Thyroid gland (tissue), 4 donors: ENCODE measurements around the gene PIK3CD. TPM values are rescaled to one million over a fixed set of nuclear protein-coding genes. Genes with fewer than 3 reads are reported as not detected.

Experiments used
- DNase-seq, 2 donors: peaks; one replicate each; pipeline ENCODE4 v3.0.0-alpha.2; 2019
- H3K27ac ChIP-seq, 3 donors: fragments of 200-600 bp; sonication (generic); 1 replicate in 2 of 3; 2 replicates in 1 of 3; pipeline ENCODE4 v1.5.1; 2016 to 2019; ENCODE audit warnings: mild to moderate bottlenecking in 1 of 3, moderate library complexity in 1 of 3
- H3K27me3 ChIP-seq: fragments of 200-600 bp; sonication (generic); one replicate; pipeline ENCODE4 v1.5.1; 2019
- H3K36me3 ChIP-seq, 2 donors: fragments of 200-600 bp; sonication (generic); one replicate each; pipeline ENCODE4 v1.5.1; 2016 to 2019
- H3K4me1 ChIP-seq, 2 donors: fragments of 200-600 bp; sonication (generic); one replicate each; pipeline ENCODE4 v1.5.1; 2017 to 2019
- H3K4me3 ChIP-seq, 3 donors: fragments of 200-600 bp; sonication (generic); replicated peaks in 1 of 3; 1 replicate in 2 of 3; 2 replicates in 1 of 3; pipeline ENCODE4 v1.5.1; 2016; ENCODE audit warnings: mild to moderate bottlenecking in 1 of 3
- H3K9me3 ChIP-seq: fragments of 200-600 bp; sonication (generic); one replicate; pipeline ENCODE4 v1.5.1; 2017
- CTCF ChIP-seq, 6 experiments: fragments of 200-600 bp in 3 of 6; fragments of 450-650 bp in 3 of 6; sonication (generic) in 3 of 6; IDR thresholded peaks; one replicate each; pipeline ENCODE4 v1.5.1; 2016 to 2019; ENCODE audit warnings: antibody characterized with exemption in 6 of 6, mild to moderate bottlenecking in 2 of 6, inconsistent platforms in 1 of 6, moderate library complexity in 1 of 6
- POLR2A ChIP-seq, 2 donors: fragments of 450-650 bp; IDR thresholded peaks; one replicate each; pipeline ENCODE4 v1.6.1; 2017; ENCODE audit warnings: antibody characterized with exemption in 2 of 2, mild to moderate bottlenecking in 2 of 2, moderate library complexity in 1 of 2
- WGBS, 2 donors: methylation state at CpG; one replicate each; pipeline ENCODE4 v1.1.5; 2017; 5-methylcytosine and 5-hydroxymethylcytosine counted together
- intact Hi-C: fragments of 100-400 bp; cut with DNase I; formaldehyde crosslinking; loops from one replicate; pipeline ENCODE4 v1.15.1; 2023
- total RNA-seq, 4 donors: library from RNA; depleted of rRNA; stranded (reverse); fragments of >200 nt; gene quantifications; one replicate each; pipeline ENCODE4 v1.2.3, GENCODE V29; 2016

Gene PIK3CD
- total RNA-seq, 4 donors from 2014 or later: 5.9 to 9.5 (median 7.7) TPM

- no peak for DNase-seq
- H3K27ac ChIP-seq: no peak overlapping the region
- no peaks in the 10 kb centered on the region for H3K36me3 ChIP-seq
- no peaks in the 10 kb centered on the region for H3K9me3 ChIP-seq
- WGBS, 2 donors: 73 to 81% methylated on average over 8 of the region's 8 CpGs
- no peak overlapping the region for H3K4me3 ChIP-seq
- H3K4me1 ChIP-seq: no peaks in the 10 kb centered on the region
- H3K27me3 ChIP-seq: no peaks in the 10 kb centered on the region
- TF ChIP-seq CTCF (IDR thresholded peaks at IDR 0.05): no peak
- TF ChIP-seq POLR2A (IDR thresholded peaks at IDR 0.05): no peak
- intact Hi-C loops: no loop called here
Measured at GRCh38 chr1:9630331-9631111, 21.0 kb upstream of the PIK3CD start.

GRCh38 chr1:9631613-9632012 lies 19.9 kb upstream of the PIK3CD start:
- H3K27ac ChIP-seq: no peak overlapping the region
- TF ChIP-seq CTCF (IDR thresholded peaks at IDR 0.05) (no peak), POLR2A (IDR thresholded peaks at IDR 0.05) (no peak)
- no peaks in the 10 kb centered on the region for H3K27me3 ChIP-seq
- 86 to 91% methylated on average over 3 of the region's 3 CpGs for WGBS, 2 donors
- no peak overlapping the region for H3K4me3 ChIP-seq
- no peaks in the 10 kb centered on the region for H3K4me1 ChIP-seq
- no peaks in the 10 kb centered on the region for H3K36me3 ChIP-seq
- intact Hi-C loops: no loop called here
- DNase-seq: no peak
- H3K9me3 ChIP-seq: no peaks in the 10 kb centered on the region

- TF ChIP-seq POLR2A (IDR thresholded peaks at IDR 0.05) (no peak), CTCF (IDR thresholded peaks at IDR 0.05) (no peak)
- Histone ChIP-seq H3K36me3 (no peaks in the 10 kb centered on the region), H3K4me1 (no peaks in the 10 kb centered on the region), H3K4me3 (no peak overlapping the region), H3K27me3 (no peaks in the 10 kb centered on the region), H3K9me3 (no peaks in the 10 kb centered on the region), H3K27ac (no peak overlapping the region)
- intact Hi-C loops: no loop called here
- no peak for DNase-seq
- 73 to 85% methylated on average over 6 of the region's 6 CpGs for WGBS, 2 donors
Measured at GRCh38 chr1:9633493-9633892, 18.0 kb upstream of the PIK3CD start.

- DNase-seq: no peak
- Histone ChIP-seq H3K27ac (no peak overlapping the region), H3K9me3 (no peaks in the 10 kb centered on the region), H3K4me1 (no peaks in the 10 kb centered on the region), H3K4me3 (no peak overlapping the region), H3K27me3 (no peaks in the 10 kb centered on the region), H3K36me3 (no peaks in the 10 kb centered on the region)
- WGBS, 2 donors: 83 to 88% methylated on average over 2 of the region's 2 CpGs
- intact Hi-C loops: no loop called here
- TF ChIP-seq POLR2A (IDR thresholded peaks at IDR 0.05) (no peak), CTCF (IDR thresholded peaks at IDR 0.05) (no peak)
Measured at GRCh38 chr1:9634582-9634981, 16.9 kb upstream of the PIK3CD start.

GRCh38 chr1:9639227-9639626 lies 12.3 kb upstream of the PIK3CD start:
- TF ChIP-seq CTCF (IDR thresholded peaks at IDR 0.05): no peak
- no peak for TF ChIP-seq POLR2A (IDR thresholded peaks at IDR 0.05)
- intact Hi-C loops: no loop called here
- Histone ChIP-seq H3K27ac (no peak overlapping the region), H3K9me3 (no peaks in the 10 kb centered on the region), H3K36me3 (no peaks in the 10 kb centered on the region), H3K4me1 (no peaks in the 10 kb centered on the region), H3K27me3 (no peaks in the 10 kb centered on the region), H3K4me3 (no peak overlapping the region)
- no peak for DNase-seq
- WGBS, 2 donors: 72 to 76% methylated on average over 6 of the region's 6 CpGs
